Activated CD4-positive, alpha-beta T cell treated with anti-CD3 and anti-CD28 coated beads, Interleukin-2, Interleukin-4, amounts not matched to agents 100 ng/mL and 50 ng/mL, durations not matched to agents 16 hours and 8 hours (primary cell): ENCODE results near the gene SELENOP.
"Not testable (repeated sequence)": the region's sequence is repeated elsewhere in the genome, so short reads cannot be mapped to it uniquely, and the experiment has no call there.

Experiments used
- DNase-seq: peaks from one replicate; pipeline ENCODE4 v3.0.0-alpha.2; 2020; ENCODE audit warnings: low spot score

SELENOP gene

DNA sequence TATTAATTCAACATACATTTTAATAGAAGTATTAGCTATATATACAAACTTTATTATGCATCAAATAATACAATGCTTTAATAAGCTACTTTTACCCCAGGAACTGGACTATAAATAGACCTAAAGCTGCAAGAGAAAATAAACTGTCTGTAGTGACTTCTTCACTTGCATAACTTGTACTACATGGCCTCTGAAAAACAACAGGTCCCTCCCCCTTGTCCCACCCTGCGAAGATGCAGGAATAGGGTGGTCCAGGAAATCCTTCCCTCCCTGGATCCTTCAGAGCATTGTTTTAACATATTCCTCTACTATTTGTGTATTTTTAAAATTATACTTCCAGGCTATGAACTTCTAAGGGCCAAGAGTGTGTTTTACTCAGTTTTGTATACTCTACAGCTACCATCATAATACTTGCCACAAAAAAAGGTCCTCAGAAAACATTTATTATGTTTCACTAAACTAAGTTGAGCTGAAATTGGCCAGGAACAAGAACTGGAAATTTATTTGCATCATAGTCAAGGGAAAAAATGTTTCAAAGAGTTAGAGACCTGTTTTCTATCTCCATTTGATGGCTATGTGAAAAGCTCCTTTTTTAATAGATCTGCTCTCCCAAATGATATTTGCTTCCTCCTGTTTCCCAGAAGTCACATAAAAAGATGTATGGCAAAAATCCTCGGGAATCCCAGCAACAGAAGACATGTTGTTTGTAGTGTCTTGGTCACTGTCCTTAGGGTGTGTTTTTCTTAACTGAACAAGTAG, 15.2 kb upstream of the SELENOP start:
- no peak for DNase-seq

DNA sequence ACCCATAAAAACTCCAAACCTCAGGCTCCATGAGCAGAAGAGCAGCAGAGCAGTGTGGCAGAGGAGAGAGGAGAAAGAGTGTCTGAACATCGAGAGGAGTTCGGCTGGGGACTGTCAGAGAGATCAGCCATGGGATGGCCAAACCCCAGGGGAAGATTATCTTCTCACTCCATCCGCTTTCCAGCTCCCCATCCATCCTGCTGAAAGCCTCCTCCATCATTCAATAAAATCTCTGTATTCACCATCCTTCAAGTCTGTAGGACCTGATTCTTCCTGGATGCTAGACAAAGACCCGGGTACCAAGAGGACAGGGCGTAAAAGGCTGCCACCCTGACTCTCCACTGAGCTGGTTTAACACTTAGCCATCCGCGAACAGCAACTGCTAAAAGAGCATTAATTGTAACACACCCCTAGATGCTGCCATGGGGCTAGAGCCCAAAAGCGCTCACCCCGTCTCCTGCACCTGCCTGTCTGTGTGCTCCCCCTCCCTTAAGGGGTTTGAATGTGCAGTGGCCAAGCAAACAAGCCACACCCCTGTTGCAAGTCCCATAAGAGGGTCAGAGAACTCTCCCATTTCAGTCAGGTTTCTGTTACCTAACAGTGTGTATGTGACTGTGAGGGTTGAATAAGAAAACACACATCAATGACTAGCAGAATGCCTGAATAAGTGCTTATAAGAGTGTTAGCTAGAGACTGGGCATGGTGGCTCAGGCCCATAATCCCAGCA, 13.9 kb upstream of the SELENOP start:
- no peak for DNase-seq

DNA sequence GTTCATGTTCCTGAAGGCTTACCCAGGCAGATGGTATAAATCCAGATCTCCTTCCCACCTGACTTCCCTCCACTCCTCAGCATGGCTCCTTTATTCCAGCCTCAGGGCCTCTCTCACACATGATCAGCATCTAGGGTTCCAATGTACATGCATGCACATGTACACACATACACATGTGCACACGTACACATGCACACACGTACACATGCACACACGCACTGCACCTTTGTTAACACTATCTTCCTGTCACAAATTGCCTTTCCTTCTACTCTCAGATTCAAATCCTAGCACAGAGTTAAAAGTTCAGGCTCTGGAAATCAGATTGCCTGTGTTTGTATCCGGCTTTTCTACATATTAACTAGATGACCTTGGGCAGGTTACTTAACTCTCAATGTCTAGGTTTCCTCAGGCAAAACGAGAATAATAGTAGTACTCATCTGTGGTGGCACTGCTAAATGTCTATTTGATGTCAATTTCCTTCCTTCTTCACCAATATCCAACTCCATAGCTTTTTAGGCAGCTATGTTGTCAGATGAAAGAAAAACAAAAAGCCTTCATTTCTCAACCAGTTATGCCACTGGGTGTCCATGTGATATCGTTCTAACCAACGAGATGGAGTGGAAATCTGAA, 12.8 kb upstream of the SELENOP start:
- DNase-seq: no peak

DNA sequence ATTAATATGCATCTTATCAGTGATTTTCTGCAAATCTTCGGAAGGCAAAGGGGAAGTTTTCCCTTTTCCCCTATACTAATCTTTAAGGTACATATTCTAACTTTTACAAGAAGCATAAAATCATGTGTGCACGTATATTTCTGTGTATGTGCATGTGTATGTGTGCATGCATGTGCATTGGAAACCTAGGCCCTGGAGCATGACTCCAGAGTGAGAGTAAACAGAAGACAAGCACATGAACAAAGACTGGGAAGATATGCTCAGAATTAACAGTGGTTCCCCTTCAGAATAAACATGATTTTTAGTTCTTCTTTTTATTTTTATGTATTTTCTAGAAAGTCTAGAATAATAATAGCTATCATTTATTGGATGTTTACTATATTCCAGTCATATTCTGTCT, 10.9 kb upstream of the SELENOP start:
- no peak for DNase-seq

DNA sequence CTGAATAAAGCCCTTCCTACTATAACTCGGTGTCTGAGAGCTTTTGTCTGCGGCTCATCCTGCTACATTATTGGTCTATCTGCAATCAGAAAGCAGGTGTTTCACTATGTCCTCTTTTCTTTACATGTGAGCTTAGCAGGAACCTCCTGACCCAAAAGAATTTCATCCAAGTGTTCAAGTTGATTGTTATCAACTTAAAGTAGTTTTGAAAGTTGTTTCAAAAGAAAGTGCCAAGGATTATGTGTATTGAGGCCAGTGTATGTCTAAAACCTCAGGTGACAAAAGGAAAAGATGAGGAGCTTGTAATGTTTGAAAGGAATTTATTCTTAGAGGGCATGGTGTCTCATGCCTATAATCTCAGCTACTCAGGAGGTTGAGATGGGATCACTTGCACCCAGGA, 8.1 kb upstream of the SELENOP start:
- no peak for DNase-seq

DNA sequence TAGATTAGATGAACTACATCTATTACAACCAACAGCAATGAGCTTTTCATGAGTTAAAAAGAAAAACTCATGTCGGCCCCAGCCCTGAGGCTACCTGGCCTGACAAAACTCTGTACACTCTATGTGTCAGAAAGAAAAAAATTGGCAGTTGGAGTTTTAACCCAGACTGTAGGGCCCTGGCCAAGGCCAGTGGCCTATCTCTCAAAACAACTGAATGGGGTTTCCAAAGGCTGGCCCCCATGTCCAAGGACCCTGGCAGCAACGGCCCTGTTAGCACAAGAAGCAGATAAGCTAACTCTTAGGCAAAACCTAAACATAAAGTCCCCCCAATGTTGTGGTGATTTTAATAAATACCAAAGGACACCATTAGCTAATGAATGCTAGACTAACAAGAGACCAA, 4.9 kb upstream of the SELENOP start:
- DNase-seq: not testable (repeated sequence)

DNA sequence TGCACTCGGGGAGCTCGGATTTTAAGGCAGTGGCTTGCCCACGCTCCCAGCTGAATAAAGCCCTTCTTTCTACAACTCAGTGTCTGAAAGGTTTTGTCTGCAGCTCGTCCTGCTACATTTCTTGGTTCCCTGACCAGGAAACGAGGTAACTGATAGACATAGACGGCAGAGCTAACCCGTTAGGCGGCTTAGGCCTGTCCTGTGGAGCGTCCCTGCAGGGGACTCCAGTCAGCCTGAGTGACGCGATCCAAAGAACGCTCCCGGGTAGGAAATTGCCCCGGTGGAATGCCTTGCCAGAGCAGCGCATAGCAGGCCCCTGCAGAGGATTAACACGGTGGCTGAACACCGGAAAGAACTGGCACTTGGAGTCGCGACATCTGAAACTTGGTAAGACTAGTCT, 1.8 kb upstream of the SELENOP start:
- DNase-seq: no peak

DNA sequence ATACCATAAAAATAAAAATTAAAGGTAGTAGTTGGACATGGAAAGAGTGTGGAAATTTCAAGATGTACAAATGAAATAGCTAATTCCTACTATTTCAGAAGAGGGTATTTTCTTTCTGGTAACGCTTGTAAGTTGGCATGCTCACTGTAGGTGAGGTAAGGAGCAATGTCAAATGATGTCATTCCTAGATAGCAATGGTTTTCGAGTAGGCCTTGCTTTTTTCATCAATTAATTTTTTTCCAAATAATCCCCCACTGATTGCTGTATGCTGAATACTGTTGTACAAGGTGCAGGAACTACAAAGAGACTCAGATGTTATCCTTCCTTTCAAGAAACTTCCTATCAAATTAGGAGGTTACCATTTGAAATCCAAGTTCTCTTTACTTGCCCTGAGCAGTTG, 928 bp upstream of the SELENOP start:
- no peak for DNase-seq

DNA sequence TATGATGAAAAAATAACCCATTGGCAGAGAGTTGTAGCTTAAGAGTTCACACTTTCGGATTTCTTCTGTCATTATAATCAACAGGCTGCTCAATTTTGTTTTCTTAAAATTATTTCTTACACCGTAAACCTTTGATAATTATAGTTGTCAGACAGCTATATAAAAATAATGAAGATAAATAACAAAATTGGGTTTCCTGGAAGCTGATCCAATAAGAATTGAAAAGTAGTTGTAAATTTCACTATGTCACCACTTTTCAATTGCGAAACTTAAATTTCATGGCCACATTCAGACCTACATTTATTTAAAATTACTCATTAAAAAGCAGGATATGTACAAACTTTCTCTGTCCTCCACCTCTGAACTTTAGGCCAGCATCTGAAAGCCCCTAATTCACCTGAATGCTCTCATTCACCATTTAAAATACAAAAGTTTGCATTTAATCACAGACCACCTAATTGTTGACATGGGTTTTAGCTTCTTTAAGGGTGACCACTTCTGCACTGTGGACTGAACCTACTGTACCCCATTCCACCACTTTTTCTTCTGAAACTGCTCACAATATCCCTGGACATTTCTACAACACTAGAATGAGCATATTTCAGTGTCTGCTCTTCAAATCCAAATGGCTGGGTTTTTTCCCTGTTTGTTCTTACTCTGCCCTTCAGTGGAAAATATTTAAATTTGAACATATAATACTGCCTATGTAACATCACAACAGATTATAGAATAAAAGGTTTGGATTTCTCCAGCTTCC, 680 bp downstream of the SELENOP start:
- no peak for DNase-seq

DNA sequence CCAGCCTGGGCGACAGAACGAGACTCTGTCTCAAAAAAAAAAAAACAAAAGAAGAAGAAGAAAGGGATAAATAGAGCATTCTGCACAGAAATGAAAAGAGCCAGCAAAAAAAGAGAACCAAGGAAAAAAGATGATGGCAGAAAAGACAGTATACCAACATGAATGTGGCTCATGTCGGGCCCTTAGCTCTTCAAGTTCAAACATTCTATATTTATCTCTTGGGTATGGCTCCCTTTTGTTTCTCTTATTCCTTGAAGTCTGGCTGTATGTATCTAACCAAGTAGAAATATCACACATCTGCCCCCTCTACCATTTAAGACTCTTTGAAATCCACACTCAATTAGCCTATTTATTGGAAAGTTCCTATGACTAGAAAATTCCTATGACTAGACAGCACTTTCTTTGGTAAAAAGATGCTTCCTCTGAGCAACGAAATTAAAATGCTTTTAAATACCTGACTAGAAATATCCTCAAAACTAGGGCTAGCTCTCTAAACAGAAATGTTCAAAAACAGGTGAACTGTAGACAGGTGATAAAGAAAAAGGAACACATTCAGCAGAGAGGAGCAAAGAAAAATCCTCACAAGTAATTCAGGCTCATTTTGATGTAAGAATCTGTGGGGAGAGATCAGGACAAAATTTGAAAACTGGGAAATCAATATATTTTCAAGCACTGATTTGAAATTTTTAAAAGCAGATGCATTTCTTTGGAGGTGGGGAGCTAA, 2.6 kb downstream of the SELENOP start:
- DNase-seq: no peak

DNA sequence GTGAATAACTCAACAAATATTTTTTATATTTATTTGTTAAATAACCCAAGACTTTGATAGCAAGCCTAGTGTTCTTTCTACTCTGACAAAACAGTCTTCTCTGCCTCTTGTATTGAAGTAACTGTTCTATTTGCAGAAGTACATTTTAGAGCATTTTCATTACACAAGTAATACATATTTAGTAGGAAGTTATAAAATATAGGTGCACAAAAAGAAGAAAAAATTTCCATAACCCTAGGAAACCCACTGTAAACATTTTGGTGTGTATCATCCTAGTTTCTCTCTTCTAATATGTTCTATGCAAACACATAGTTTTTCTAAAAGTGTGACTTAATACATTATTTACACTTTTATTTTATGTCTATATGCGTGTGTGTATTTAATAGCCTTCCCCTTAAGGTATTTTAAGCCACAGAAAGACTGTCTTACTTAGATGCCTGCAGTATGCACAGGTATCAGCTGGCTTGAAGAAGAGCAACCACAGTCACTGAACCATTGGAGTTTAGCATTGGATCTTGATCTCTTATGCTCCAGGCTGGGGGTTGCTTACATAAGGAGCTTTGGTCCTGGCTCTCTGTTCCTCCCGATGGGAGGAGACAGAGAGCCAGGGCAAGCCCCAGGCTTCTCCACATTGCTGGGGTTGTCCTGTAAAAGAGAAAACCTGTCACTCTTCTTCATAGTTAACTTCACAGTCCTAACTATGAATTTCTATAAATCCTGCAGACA, 3.8 kb downstream of the SELENOP start:
- no peak for DNase-seq

DNA sequence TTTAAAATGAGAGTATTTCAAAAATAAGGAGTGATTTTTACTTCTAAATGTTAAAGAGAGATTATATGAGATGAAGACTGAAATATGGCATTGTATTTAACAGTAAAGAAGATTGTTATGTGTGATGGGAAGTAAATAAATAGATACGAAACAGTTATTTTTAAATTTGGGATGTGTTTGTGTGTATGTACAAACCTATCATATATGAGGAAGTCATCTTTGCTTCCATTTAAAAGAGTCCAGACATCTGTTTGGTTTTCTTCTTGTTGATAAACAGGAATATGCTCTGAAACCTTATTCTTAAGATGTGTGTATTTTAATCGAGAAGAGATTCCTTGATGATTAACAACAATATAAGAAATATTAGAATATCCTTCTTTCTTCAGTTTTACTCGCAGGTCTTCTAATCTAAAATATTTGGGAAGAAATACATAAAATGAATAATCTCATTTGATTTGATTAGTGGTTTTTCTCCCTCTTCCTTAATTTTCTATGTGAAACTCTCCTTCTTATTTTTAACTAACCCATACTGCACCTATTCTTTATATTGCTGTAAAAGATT, 4.9 kb downstream of the SELENOP start:
- no peak for DNase-seq

DNA sequence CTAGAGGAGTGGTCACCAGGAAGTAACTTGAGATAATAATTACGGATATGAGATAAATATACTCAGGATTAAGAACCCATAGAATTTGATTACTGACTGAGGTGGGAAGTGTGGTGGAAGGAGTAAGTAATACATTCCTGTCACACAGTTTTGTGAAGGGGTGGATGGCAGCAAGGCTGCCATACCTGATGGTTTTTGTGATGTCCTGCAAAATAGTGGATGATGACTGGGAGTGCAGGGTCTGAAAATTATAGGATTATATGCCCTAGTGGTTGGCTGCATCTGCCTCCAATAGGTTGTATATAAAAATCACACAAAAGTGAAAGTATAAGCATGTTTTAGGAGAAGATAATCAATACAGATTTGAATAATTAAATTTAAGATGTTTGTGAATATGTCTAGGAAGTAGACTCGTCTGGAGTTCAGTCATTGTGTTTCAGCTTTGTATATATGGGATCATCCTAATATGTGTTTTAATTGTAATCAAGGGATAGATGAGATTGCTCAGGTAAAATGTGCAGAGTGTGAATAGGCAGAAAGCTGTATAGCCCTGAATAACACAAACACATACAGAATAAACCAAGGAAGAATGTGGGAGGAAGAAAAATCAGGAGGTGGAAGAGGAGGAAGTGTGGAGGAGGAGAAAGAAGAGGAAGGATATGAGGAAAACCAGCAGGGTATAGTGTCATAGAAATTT, 5.5 kb downstream of the SELENOP start:
- no peak for DNase-seq

DNA sequence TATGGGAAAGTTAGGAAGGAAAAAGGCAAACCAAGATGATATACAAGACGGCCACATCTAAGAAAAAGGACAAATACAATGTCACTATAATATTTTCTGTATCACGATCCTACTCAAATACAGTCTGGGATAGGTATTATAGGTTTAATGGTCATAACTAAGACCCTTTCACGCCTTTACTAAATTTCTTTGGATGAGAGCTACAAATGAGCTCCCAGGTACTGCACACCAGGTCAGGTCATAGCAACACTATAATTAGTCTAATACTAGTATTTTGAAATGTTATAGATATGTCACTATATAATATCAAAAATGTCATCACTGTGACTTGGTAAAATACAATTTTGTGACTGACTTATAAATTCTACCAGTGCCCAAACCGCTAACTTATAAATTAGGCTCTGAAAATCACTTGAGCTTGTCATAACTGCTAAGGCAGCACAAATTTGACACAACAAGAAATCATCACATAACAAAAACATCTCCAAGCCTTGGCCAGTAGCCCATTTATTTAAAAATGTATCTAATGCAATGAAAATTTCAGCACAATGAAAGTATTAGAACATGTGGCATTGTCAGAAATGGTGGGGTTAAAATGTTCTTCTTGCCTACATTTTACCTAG, 6.9 kb downstream of the SELENOP start:
- no peak for DNase-seq

DNA sequence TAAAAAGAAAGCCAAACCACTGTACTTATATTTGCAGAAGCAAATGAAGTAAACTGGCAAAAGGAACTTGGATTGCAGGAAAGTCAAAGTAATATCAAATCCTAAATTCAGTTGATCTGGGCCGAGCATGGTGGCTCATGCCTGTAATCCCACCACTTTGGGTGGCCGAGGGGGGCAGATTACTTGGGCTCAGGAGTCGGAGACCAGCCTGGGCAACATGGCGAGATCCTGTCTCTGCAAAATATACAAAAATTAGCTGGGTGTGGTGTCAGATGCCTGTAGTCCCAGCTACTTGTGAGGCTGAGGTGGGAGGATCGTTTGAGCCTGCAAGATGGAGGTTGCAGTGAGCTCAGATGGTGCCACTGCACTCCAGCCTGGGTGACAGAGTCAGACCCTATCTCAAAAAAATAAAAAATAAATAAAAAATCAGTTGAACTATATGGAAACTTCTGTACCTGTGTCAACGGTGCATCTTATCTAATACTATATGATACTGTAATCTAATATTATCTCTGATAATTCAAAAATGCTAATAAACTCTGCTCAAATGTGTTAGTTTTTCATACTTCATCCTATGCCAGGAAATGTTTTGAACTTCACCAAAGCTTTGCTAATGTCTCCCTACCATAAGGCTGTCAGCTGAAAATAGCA, 10.1 kb downstream of the SELENOP start:
- no peak for DNase-seq

DNA sequence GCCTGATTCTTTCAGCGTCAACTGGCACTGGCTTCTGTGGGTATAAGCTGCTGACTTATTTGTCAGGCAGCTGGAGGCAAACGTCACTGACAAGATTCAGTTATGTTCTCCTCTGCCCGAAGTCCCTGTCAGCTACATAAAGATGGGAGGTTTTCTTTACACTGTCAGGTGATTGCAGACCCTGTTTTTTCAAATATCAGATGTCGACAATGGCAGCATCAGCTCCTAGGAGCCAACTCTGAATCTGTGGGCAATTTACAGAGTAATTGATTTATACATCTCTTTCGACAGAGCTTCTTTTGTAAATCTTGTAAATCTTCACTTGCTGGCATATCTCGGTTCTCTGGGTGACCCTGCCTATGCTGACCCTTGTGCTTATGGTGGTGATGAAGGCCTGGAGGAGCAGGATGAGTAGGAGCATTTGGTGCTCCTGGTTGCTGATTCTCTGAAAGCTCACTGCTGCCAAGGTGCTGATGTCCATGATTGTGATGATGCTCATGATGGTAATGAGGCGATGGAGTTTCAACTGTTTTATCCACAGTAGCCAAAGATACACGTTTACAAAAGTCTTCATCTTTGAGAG, 10.9 kb downstream of the SELENOP start:
- no peak for DNase-seq

DNA sequence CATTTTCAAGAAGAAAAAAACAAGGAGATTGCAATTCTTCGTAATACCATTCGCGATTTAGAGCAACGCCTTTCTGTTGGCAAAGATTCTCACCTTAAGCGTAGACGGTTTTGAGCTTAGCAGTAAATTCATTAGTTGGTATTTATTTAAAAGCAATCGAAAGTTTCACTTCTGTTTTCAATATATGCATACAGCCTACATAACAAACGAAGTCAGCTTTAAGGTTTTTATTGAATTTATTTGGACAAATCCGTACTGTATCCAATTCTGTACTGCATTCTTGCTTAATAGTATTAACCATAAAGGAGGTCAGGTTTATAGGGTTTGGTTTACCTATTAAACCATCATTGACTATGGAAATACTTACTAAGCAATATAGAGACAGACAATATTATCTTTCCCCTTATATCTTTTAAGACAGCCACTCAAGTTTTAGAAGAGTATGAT, 12.0 kb downstream of the SELENOP start:
- DNase-seq: no peak

DNA sequence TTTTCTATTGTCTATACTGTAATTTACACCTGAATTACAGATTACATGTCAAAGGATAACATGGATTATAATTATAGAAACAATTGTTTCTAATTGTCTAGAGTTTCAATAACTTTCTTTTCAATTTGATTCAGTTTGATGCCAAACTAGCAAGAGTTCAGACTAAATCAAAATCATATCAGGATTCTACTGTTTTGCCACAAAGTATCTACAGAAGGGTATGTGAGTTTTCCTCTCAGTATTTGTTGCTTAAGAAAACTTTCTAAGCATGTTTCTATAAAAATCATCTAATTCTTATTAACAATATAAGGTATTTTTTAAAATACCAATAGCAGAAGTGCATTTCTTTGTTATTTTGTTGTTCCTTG, 12.5 kb downstream of the SELENOP start:
- DNase-seq: no peak
